HG03521 (cell line): ENCODE data around the gene FOXO3.

Source experiments
- ATAC-seq: cut with Tn5 transposase; IDR thresholded peaks from one replicate; pipeline ENCODE4 v1.9.1; 2021; ENCODE audit warnings: mild to moderate bottlenecking, moderate library complexity; ENCODE audit not compliant: unreplicated experiment

Gene FOXO3

GRCh38 chr6:108732091-108732870 lies 171.6 kb downstream of the FOXO3 start:
- ATAC-seq = no peak

DNA sequence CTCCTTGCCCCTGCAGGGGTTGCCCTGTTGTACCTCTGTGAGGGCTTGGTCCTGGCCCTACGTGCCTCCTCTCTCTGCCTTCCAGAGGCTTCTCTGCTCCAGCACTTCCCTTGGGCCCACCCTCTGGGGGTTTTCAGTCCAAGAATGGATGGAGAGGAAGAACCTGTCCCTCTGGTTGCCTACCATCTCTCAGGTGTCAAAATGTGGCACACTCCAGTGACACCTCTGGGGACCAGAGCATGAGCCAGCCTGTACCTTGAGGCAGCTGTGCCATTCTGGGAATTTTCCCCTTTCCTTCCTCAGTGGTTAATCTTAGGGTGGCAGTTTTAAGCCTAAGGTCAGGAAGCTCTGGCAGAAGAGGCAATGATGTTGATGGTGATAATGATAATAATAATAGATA lies 172.3 kb downstream of the FOXO3 start:
- ATAC-seq = no peak

- no peak for ATAC-seq
Observed at GRCh38 chr6:108733706-108734265, 173.1 kb downstream of the FOXO3 start.
